GM19025 (cell line): Measurements from ENCODE around the gene TASP1.

Experiments used
- ATAC-seq: cut with Tn5 transposase; IDR thresholded peaks from one replicate; pipeline ENCODE4 v1.9.1; 2021; ENCODE audit warnings: mild to moderate bottlenecking, low read depth, moderate library complexity; ENCODE audit not compliant: unreplicated experiment

Gene TASP1

GRCh38 chr20:13452470-13453124 lies 186.1 kb downstream of the TASP1 start:
- no peak for ATAC-seq

GRCh38 chr20:13449868-13450434 lies 188.8 kb downstream of the TASP1 start:
- ATAC-seq: no peak

GRCh38 chr20:13447385-13448180 lies 191.1 kb downstream of the TASP1 start:
- no peak for ATAC-seq

GRCh38 chr20:13443690-13444089 lies 195.0 kb downstream of the TASP1 start:
- no peak for ATAC-seq

GRCh38 chr20:13442986-13443385 lies 195.7 kb downstream of the TASP1 start:
- no peak for ATAC-seq

GRCh38 chr20:13441388-13441787 lies 197.3 kb downstream of the TASP1 start:
- ATAC-seq: no peak

- no peak for ATAC-seq
Observed at GRCh38 chr20:13436530-13436929, 202.2 kb downstream of the TASP1 start.

GRCh38 chr20:13432126-13432525 lies 206.6 kb downstream of the TASP1 start:
- ATAC-seq: no peak

GRCh38 chr20:13430346-13431002 lies 208.3 kb downstream of the TASP1 start:
- no peak for ATAC-seq

GRCh38 chr20:13428684-13429083 lies 210.0 kb downstream of the TASP1 start:
- ATAC-seq: no peak

- ATAC-seq: no peak
Observed at GRCh38 chr20:13426870-13427269, 211.9 kb downstream of the TASP1 start.

- ATAC-seq: no peak
Observed at GRCh38 chr20:13425381-13426135, 213.2 kb downstream of the TASP1 start.

- ATAC-seq: no peak
Observed at GRCh38 chr20:13424174-13424833, 214.4 kb downstream of the TASP1 start.

GRCh38 chr20:13423472-13424173 lies 215.1 kb downstream of the TASP1 start:
- ATAC-seq: no peak

GRCh38 chr20:13422637-13423036 lies 216.1 kb downstream of the TASP1 start:
- ATAC-seq: no peak

- ATAC-seq: no peak
Observed at GRCh38 chr20:13420625-13421024, 218.1 kb downstream of the TASP1 start.

- ATAC-seq: no peak
Observed at GRCh38 chr20:13419477-13419876, 219.3 kb downstream of the TASP1 start.

- no peak for ATAC-seq
Observed at GRCh38 chr20:13418263-13419229, 220.2 kb downstream of the TASP1 start.
